GM12891 (cell line): Measurements from ENCODE around the gene AIG1.

Source experiments
- PAX5 ChIP-seq: IDR thresholded peaks from 2 replicates; pipeline ENCODE4 v1.6.1; 2011; ENCODE audit warnings: low read length, moderate library complexity, mild to moderate bottlenecking; ENCODE audit not compliant: insufficient read depth, severe bottlenecking
- POLR2A ChIP-seq: IDR thresholded peaks from 2 replicates; pipeline ENCODE4 v1.6.1; 2011; ENCODE audit warnings: low read depth, low read length, control low read depth
- POLR2AphosphoS5 ChIP-seq: IDR thresholded peaks from 2 replicates; pipeline ENCODE4 v1.6.1; 2011; ENCODE audit warnings: low read depth, low read length, control low read depth
- SPI1 ChIP-seq: IDR thresholded peaks from 2 replicates; pipeline ENCODE4 v1.6.1; 2011; ENCODE audit warnings: low read depth, low read length, control low read depth
- TAF1 ChIP-seq: IDR thresholded peaks from 2 replicates; pipeline ENCODE4 v1.6.1; 2011; ENCODE audit warnings: low read depth, low read length, control low read depth

DNA sequence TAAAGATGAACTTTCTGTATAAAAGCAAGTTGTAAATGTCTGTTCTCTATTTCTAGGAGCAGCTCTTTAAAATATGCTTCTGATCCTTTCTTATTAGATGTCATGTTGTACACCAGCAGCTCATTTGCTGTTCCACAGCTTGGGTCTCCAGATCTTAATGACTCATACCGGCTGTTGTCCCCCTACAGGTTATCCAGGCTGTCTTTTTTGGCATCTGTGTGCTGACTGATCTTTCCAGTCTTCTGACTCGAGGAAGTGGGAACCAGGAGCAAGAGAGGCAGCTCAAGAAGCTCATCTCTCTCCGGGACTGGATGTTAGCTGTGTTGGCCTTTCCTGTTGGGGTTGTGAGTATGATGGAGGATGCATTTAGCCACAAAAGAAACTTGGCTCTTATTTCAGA, 76.0 kb downstream of the AIG1 start:
- TF ChIP-seq POLR2A (no peak), TAF1 (no peak), SPI1 (no peak), POLR2AphosphoS5 (no peak), PAX5 (no peak)
